ENCODE measurements around the gene BCL7A.

DNA sequence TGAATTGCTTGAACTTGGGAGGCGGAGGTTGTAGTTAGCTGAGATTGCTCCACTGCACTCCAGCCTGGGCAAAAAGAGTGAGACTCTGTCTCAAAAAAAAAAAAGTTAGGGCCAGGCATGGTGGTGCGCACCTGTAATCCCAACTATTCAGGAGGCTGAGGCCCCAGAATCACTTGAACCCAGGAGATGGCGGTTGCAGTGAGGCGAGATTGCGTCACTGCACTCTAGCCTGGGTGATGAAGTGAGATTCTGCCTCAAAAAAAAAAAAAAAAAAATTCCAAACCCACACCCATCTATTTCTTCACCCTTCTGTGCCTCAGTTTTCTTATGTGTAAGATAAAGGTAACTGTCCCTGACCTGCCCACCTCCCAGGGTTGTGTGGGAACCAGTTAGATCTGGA, 45.9 kb downstream of the BCL7A start:
- TF ChIP-seq, protein P1, sequence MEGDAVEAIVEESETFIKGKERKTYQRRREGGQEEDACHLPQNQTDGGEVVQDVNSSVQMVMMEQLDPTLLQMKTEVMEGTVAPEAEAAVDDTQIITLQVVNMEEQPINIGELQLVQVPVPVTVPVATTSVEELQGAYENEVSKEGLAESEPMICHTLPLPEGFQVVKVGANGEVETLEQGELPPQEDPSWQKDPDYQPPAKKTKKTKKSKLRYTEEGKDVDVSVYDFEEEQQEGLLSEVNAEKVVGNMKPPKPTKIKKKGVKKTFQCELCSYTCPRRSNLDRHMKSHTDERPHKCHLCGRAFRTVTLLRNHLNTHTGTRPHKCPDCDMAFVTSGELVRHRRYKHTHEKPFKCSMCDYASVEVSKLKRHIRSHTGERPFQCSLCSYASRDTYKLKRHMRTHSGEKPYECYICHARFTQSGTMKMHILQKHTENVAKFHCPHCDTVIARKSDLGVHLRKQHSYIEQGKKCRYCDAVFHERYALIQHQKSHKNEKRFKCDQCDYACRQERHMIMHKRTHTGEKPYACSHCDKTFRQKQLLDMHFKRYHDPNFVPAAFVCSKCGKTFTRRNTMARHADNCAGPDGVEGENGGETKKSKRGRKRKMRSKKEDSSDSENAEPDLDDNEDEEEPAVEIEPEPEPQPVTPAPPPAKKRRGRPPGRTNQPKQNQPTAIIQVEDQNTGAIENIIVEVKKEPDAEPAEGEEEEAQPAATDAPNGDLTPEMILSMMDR (IDR thresholded peaks at IDR 0.05 in 2 of 3, conservative IDR thresholded peaks at IDR 0.05 in 1 of 3; ENCODE audit: insufficient read depth in 2 of 3, low read depth in 1 of 3, low read length in 3 of 3), result no peak
- TF ChIP-seq SRSF3 (IDR thresholded peaks at IDR 0.05; ENCODE audit: insufficient read depth, low read length), result no peak
- TF ChIP-seq ZBTB7A (IDR thresholded peaks at IDR 0.05; ENCODE audit: borderline replicate concordance, control insufficient read depth, low read depth, low read length), result no peak
- TF ChIP-seq ZNF695 (CRISPR knock-in tag; IDR thresholded peaks at IDR 0.05), result no peak
- TF ChIP-seq ZNF121 (CRISPR knock-in tag; conservative IDR thresholded peaks at IDR 0.05), result no peak
- TF ChIP-seq TARDBP (IDR thresholded peaks at IDR 0.05), result no peak
- TF ChIP-seq ZBTB1 (CRISPR knock-in tag; IDR thresholded peaks at IDR 0.05; ENCODE audit: borderline replicate concordance, low read depth), result no peak
- TF ChIP-seq, protein P2, sequence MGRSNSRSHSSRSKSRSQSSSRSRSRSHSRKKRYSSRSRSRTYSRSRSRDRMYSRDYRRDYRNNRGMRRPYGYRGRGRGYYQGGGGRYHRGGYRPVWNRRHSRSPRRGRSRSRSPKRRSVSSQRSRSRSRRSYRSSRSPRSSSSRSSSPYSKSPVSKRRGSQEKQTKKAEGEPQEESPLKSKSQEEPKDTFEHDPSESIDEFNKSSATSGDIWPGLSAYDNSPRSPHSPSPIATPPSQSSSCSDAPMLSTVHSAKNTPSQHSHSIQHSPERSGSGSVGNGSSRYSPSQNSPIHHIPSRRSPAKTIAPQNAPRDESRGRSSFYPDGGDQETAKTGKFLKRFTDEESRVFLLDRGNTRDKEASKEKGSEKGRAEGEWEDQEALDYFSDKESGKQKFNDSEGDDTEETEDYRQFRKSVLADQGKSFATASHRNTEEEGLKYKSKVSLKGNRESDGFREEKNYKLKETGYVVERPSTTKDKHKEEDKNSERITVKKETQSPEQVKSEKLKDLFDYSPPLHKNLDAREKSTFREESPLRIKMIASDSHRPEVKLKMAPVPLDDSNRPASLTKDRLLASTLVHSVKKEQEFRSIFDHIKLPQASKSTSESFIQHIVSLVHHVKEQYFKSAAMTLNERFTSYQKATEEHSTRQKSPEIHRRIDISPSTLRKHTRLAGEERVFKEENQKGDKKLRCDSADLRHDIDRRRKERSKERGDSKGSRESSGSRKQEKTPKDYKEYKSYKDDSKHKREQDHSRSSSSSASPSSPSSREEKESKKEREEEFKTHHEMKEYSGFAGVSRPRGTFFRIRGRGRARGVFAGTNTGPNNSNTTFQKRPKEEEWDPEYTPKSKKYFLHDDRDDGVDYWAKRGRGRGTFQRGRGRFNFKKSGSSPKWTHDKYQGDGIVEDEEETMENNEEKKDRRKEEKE (IDR thresholded peaks at IDR 0.05; ENCODE audit: borderline replicate concordance in 1 of 2, control insufficient read depth in 1 of 2, low read depth in 2 of 2, low read length in 1 of 2), result no peak
- TF ChIP-seq NFIC (IDR thresholded peaks at IDR 0.05), result no peak
- TF ChIP-seq ZNF146 (CRISPR knock-in tag; IDR thresholded peaks at IDR 0.05; ENCODE audit: unreplicated experiment), result no peak
- TF ChIP-seq FOXK1 (CRISPR knock-in tag; IDR thresholded peaks at IDR 0.05; ENCODE audit: borderline replicate concordance), result no peak
- TF ChIP-seq ZNF431 (CRISPR knock-in tag; IDR thresholded peaks at IDR 0.05), result no peak
